Stimulated activated CD4-positive, alpha-beta T cell treated with anti-CD3 and anti-CD28 coated beads, TNF-alpha, amount 100 ng/mL, for 24 hours (primary cell): ENCODE results near the gene COL1A1.

Experiments
- DNase-seq, 3 experiments: peaks; one replicate each; pipeline ENCODE4 v3.0.0-alpha.2; 2020; ENCODE audit warnings: low read depth in 3 of 3

Gene COL1A1

GRCh38 chr17:50213026-50214022 lies 11.9 kb upstream of the COL1A1 start:
- DNase-seq: peak in 1 of 3 experiments; percentile 45

- DNase-seq: no peak
Observed at GRCh38 chr17:50212121-50212843, 10.9 kb upstream of the COL1A1 start.

GRCh38 chr17:50211249-50212120 lies 10.1 kb upstream of the COL1A1 start:
- no peak for DNase-seq

GRCh38 chr17:50210240-50211225 lies 9.1 kb upstream of the COL1A1 start:
- DNase-seq: no peak

- no peak for DNase-seq
Observed at GRCh38 chr17:50209472-50210239, 8.2 kb upstream of the COL1A1 start.

- no peak for DNase-seq
Observed at GRCh38 chr17:50209133-50209471, 7.7 kb upstream of the COL1A1 start.

GRCh38 chr17:50208611-50209061 lies 7.2 kb upstream of the COL1A1 start:
- no peak for DNase-seq

GRCh38 chr17:50207792-50208567 lies 6.5 kb upstream of the COL1A1 start:
- DNase-seq: no peak

- no peak for DNase-seq
Observed at GRCh38 chr17:50207315-50207714, 5.9 kb upstream of the COL1A1 start.

- DNase-seq: no peak
Observed at GRCh38 chr17:50206604-50207293, 5.3 kb upstream of the COL1A1 start.

- no peak for DNase-seq
Observed at GRCh38 chr17:50205963-50206505, 4.6 kb upstream of the COL1A1 start.

GRCh38 chr17:50205111-50205962 lies 3.9 kb upstream of the COL1A1 start:
- no peak for DNase-seq

GRCh38 chr17:50204431-50204830 lies 3.0 kb upstream of the COL1A1 start:
- no peak for DNase-seq

GRCh38 chr17:50203604-50204345 lies 2.3 kb upstream of the COL1A1 start:
- no peak for DNase-seq

GRCh38 chr17:50203086-50203485 lies 1.7 kb upstream of the COL1A1 start:
- no peak for DNase-seq
